ENCODE results near the gene BPIFB3.

BPIFB3 gene

DNA sequence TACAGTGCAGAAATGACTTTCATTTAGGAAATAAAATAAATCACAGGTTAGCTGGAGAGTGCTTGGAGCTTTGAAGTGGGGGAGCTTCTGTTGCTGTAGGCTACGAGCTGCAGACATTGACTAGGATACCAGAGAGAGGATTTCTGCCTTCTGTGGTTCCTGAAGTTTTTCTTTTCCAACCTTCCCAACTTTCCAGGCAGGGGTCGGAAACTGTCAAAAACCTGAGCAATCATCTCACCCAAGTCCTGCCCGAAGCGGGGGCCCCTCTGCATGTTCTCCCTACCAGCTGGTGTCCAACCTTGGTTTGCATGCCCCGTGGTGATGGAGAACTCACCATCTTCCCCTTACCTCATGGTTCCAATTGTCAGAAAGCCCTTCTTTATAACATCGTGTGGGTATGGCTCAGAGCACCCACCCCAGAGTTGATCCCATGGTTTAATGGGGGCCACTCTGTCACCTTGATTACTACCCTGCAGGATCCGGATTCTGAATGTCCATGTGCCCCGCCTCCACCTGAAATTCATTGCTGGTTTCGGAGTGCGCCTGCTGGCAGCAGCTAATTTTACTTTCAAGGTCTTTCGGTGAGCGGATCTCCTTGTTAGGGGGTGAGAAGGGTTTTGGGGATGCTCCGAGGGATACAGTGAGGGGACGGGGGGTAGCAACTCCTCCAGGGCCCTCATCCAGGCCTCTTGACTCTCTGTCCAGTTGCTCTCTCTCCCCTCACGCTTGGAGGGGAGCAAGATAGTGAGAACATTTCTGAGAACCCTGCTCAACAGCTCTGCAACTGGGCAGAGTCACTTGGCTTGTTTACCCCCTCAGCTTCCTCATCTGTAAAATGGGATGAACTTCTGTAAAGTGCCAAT lies 41.1 kb upstream of the BPIFB3 start:
- no peak for TF ChIP-seq ZFX (IDR thresholded peaks at IDR 0.05)
- TF ChIP-seq, protein P1, sequence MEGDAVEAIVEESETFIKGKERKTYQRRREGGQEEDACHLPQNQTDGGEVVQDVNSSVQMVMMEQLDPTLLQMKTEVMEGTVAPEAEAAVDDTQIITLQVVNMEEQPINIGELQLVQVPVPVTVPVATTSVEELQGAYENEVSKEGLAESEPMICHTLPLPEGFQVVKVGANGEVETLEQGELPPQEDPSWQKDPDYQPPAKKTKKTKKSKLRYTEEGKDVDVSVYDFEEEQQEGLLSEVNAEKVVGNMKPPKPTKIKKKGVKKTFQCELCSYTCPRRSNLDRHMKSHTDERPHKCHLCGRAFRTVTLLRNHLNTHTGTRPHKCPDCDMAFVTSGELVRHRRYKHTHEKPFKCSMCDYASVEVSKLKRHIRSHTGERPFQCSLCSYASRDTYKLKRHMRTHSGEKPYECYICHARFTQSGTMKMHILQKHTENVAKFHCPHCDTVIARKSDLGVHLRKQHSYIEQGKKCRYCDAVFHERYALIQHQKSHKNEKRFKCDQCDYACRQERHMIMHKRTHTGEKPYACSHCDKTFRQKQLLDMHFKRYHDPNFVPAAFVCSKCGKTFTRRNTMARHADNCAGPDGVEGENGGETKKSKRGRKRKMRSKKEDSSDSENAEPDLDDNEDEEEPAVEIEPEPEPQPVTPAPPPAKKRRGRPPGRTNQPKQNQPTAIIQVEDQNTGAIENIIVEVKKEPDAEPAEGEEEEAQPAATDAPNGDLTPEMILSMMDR (conservative IDR thresholded peaks at IDR 0.05), result no peak
- no peak overlapping the region for H3K27ac ChIP-seq

DNA sequence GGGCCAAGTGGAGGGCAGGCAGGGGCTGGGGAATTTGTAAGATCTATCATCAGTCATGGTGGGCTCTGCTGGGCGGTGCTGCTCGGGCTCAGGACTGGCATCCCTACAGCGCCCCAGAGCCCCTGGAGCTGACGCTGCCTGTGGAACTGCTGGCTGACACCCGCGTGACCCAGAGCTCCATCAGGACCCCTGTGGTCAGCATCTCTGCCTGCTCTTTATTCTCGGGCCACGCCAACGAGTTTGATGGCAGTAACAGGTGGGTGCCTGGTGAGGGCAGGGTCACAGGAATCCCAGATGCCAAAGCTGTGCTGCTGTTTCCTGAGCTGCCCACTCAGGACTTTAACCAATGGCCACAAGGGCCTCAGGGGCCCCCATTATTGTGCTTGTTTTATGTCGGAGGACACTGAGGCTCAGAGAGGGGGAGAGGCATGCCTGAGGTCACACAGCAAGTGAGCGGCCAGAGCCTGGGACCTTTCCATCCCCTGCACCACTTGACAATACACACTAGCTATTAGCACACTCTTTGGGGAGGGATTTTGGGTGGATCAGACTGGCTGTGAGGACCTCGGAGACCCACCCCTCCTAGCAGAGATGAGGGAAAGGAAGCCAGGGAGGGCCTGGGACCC lies 39.9 kb upstream of the BPIFB3 start:
- TF ChIP-seq, protein P1 (conservative IDR thresholded peaks at IDR 0.05), result no peak
- TF ChIP-seq ZFX (IDR thresholded peaks at IDR 0.05), result no peak
- no peak overlapping the region for H3K27ac ChIP-seq

DNA sequence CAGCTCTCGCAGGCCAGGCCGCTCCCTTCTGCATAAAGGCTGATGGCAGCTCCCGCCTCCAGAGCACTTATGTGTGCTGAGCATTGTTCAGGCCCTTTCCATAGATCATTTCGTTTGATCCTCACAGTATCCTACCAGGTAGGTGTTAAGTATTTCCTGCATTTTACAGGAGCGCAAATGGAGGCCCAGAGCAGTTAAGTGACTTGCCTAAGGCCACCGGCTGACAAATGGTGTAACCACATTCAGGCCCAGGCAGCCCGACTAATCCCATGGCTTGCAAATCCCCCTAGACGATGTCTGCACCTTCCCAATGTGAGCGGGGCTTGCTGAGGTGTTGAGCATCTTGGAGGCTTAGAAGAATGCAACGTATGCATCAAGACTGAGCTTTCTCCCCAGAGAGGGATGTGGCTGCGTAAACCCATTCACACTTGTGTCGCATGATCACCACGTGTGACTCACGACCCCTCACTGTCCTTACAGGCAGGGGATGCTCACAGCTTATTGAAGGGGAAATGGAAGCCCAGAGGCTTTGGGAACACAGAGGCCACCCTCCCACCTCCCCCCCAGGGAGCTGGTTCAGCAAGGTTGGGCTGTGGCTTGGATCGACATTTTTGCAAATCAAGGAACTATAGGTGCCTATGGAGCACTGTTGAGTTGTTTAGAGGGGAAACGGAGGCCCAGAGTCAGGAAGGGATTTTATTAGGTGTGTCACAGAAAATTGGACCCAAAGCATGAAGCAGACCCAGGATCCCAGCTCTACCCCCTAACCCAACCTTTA lies 39.2 kb upstream of the BPIFB3 start:
- no peak for TF ChIP-seq ZFX (IDR thresholded peaks at IDR 0.05)
- TF ChIP-seq, protein P1 (conservative IDR thresholded peaks at IDR 0.05), result no peak
- no peak overlapping the region for H3K27ac ChIP-seq

DNA sequence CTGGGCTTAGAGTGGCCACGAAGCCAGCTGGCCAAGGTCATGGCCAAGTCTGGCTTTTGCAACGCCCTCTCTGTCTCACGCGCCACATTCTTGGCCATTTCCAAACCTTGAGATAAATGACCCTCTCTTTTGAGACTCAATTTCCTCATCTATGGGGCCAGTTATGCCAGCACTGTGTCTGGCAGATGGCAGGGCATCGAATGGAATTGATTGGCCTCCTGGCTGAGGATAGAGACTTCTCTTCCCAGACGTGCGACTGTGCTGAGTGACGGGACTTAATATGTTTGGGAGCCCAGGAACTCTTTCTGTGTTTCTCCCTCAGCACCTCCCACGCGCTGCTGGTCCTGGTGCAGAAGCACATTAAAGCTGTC lies 38.6 kb upstream of the BPIFB3 start:
- H3K27ac ChIP-seq, result no peak overlapping the region
- TF ChIP-seq, protein P1 (conservative IDR thresholded peaks at IDR 0.05), result no peak
- TF ChIP-seq ZFX (IDR thresholded peaks at IDR 0.05), result no peak

DNA sequence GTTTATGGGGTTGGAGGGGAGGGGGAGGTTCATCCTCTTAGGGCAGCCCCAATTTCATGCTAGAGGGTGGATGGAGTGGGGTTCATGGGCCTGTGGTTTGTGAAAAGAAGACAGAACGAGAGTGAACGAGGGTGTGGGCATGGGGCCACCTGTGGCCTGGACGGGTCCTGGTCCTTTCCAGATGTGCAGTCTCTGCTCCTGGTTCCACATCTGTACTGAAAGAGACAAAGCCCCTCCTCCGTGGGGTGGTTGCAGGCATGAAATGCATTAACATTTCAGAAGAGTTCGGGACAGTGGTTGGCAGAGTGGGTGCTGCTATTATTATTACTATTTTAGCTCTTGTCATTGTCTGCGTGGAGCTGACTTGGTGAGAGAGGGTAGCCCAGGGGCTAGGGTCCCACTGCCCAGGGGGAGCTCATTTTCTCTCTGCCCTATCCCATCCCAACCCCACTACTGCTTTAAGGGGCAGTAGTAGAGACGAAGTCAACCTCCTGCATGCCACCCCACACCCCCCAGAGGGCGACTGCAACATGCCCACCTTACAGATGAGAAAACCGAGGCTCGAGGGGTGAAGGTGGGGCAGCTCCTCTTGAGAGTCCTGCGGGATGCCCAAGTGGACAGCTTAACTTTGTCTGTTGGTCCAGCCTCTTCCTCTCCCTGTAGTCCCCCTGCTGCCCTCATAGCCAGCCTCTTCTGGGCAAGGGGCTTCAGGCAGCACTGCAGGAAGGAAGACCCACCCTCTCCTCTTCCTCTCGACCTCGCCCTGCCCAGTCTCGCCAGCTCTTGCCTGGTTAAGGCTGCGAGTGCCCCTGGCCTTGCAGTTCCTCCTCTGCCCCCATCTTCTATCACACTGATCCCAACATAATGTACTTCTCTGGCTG lies 37.8 kb upstream of the BPIFB3 start:
- TF ChIP-seq, protein P1 (conservative IDR thresholded peaks at IDR 0.05), result no peak
- no peak for TF ChIP-seq ZFX (IDR thresholded peaks at IDR 0.05)
- no peak overlapping the region for H3K27ac ChIP-seq

DNA sequence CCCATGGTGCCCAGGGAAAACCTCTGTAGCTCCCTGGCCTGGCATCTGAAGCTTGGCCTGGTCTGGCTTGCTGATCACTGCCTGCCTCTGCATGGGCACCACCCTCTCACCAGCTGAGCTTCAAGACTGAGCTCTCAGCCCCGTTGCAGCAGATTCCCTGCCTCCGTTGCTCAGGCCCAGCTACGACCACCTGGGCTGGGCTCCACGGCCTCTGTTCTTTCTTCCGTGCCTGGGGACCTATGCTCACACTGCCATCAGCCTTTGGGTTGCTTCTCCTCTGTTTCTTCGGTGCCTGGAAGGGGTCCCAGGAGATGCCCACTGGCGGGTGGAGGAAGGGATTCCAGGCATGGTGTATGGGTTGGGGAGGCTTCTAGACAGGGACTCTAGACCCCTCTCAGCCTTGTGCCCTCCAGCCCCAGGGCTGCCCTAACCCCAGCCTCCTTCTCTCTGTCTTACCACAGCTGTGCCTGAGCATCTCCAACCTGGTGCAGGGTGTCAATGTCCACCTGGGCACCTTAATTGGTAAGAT lies 37.1 kb upstream of the BPIFB3 start:
- no peak for TF ChIP-seq ZFX (IDR thresholded peaks at IDR 0.05)
- TF ChIP-seq, protein P1 (conservative IDR thresholded peaks at IDR 0.05), result no peak
- H3K27ac ChIP-seq, result no peak overlapping the region
